ENCODE measurements around the gene GAB2.

Gene GAB2

GRCh38 chr11:78332174-78332866, 85.3 kb downstream of the GAB2 start:
- peaks cover 83% of the 10 kb centered on the region for H3K4me1 Mint-ChIP-seq (ENCODE audit: low read depth)
- H3K36me3 Mint-ChIP-seq (ENCODE audit: low read depth), result peaks cover 61% of the 10 kb centered on the region
- no peak for DNase-seq (ENCODE audit: low spot score)
- peak overlapping the region; percentile 61 for H3K4me3 Mint-ChIP-seq
- peaks cover 16% of the 10 kb centered on the region for H3K9me3 Mint-ChIP-seq
- peak overlapping the region; percentile 84 for H3K27ac Mint-ChIP-seq
- no peaks in the 10 kb centered on the region for H3K27me3 Mint-ChIP-seq (ENCODE audit: low read depth)

GRCh38 chr11:78331711-78332110, 85.9 kb downstream of the GAB2 start:
- peaks cover 83% of the 10 kb centered on the region for H3K4me1 Mint-ChIP-seq (ENCODE audit: low read depth)
- no peak for DNase-seq (ENCODE audit: low spot score)
- H3K27ac Mint-ChIP-seq, result peak overlapping the region; percentile 84
- H3K9me3 Mint-ChIP-seq, result peaks cover 16% of the 10 kb centered on the region
- H3K36me3 Mint-ChIP-seq (ENCODE audit: low read depth), result peaks cover 61% of the 10 kb centered on the region
- no peaks in the 10 kb centered on the region for H3K27me3 Mint-ChIP-seq (ENCODE audit: low read depth)
- peak overlapping the region; percentile 61 for H3K4me3 Mint-ChIP-seq

- Mint-ChIP-seq H3K4me3 (peak overlapping the region; percentile 11), H3K9me3 (peaks cover 11% of the 10 kb centered on the region), H3K27ac (peak overlapping the region; percentile 75), H3K27me3 (ENCODE audit: low read depth) (no peaks in the 10 kb centered on the region), H3K36me3 (ENCODE audit: low read depth) (peaks cover 59% of the 10 kb centered on the region), H3K4me1 (ENCODE audit: low read depth) (peaks cover 87% of the 10 kb centered on the region)
- DNase-seq (ENCODE audit: low spot score), result no peak
Observed at GRCh38 chr11:78330361-78330760, 87.3 kb downstream of the GAB2 start.

- peaks cover 4% of the 10 kb centered on the region for H3K9me3 Mint-ChIP-seq
- peaks cover 88% of the 10 kb centered on the region for H3K4me1 Mint-ChIP-seq (ENCODE audit: low read depth)
- no peak for DNase-seq (ENCODE audit: low spot score)
- H3K4me3 Mint-ChIP-seq, result peak overlapping the region; percentile 35
- H3K27me3 Mint-ChIP-seq (ENCODE audit: low read depth), result no peaks in the 10 kb centered on the region
- peaks cover 53% of the 10 kb centered on the region for H3K36me3 Mint-ChIP-seq (ENCODE audit: low read depth)
- H3K27ac Mint-ChIP-seq, result peak overlapping the region; percentile 52
Observed at GRCh38 chr11:78327945-78328344, 89.7 kb downstream of the GAB2 start.

- Mint-ChIP-seq H3K36me3 (ENCODE audit: low read depth) (peaks cover 65% of the 10 kb centered on the region), H3K4me3 (peak overlapping the region; percentile 74), H3K9me3 (peaks cover 11% of the 10 kb centered on the region), H3K27ac (peak overlapping the region; percentile 87), H3K4me1 (ENCODE audit: low read depth) (peaks cover 89% of the 10 kb centered on the region), H3K27me3 (ENCODE audit: low read depth) (no peaks in the 10 kb centered on the region)
- DNase-seq (ENCODE audit: low spot score), result peak; percentile 72
Observed at GRCh38 chr11:78325274-78325781, 92.3 kb downstream of the GAB2 start.

- H3K9me3 Mint-ChIP-seq, result peaks cover 8% of the 10 kb centered on the region
- peak overlapping the region; percentile 2 for H3K4me3 Mint-ChIP-seq
- H3K4me1 Mint-ChIP-seq (ENCODE audit: low read depth), result peaks cover 89% of the 10 kb centered on the region
- H3K27me3 Mint-ChIP-seq (ENCODE audit: low read depth), result no peaks in the 10 kb centered on the region
- peaks cover 56% of the 10 kb centered on the region for H3K36me3 Mint-ChIP-seq (ENCODE audit: low read depth)
- DNase-seq (ENCODE audit: low spot score), result no peak
- H3K27ac Mint-ChIP-seq, result peak overlapping the region; percentile 46
Observed at GRCh38 chr11:78323363-78323762, 94.3 kb downstream of the GAB2 start.

GRCh38 chr11:78319453-78319955, 98.1 kb downstream of the GAB2 start:
- peak overlapping the region; percentile 62 for H3K27ac Mint-ChIP-seq
- H3K36me3 Mint-ChIP-seq (ENCODE audit: low read depth), result peaks cover 60% of the 10 kb centered on the region
- no peak for DNase-seq (ENCODE audit: low spot score)
- peaks cover 87% of the 10 kb centered on the region for H3K4me1 Mint-ChIP-seq (ENCODE audit: low read depth)
- no peaks in the 10 kb centered on the region for H3K27me3 Mint-ChIP-seq (ENCODE audit: low read depth)
- peaks cover 17% of the 10 kb centered on the region for H3K9me3 Mint-ChIP-seq
- H3K4me3 Mint-ChIP-seq, result peak overlapping the region; percentile 28

GRCh38 chr11:78318321-78319114, 99.1 kb downstream of the GAB2 start:
- Mint-ChIP-seq H3K27me3 (ENCODE audit: low read depth) (no peaks in the 10 kb centered on the region), H3K27ac (peak overlapping the region; percentile 81), H3K4me3 (peak overlapping the region; percentile 20), H3K4me1 (ENCODE audit: low read depth) (peaks cover 88% of the 10 kb centered on the region), H3K36me3 (ENCODE audit: low read depth) (peaks cover 68% of the 10 kb centered on the region), H3K9me3 (peaks cover 17% of the 10 kb centered on the region)
- DNase-seq (ENCODE audit: low spot score), result no peak

- Mint-ChIP-seq H3K36me3 (ENCODE audit: low read depth) (peaks cover 56% of the 10 kb centered on the region), H3K27me3 (ENCODE audit: low read depth) (no peaks in the 10 kb centered on the region), H3K4me3 (no peak overlapping the region), H3K4me1 (ENCODE audit: low read depth) (peaks cover 93% of the 10 kb centered on the region), H3K9me3 (peaks cover 10% of the 10 kb centered on the region), H3K27ac (peak overlapping the region; percentile 59)
- no peak for DNase-seq (ENCODE audit: low spot score)
Observed at GRCh38 chr11:78315724-78316123, 101.9 kb downstream of the GAB2 start.

GRCh38 chr11:78314762-78315161, 102.9 kb downstream of the GAB2 start:
- Mint-ChIP-seq H3K27me3 (ENCODE audit: low read depth) (no peaks in the 10 kb centered on the region), H3K9me3 (peaks cover 10% of the 10 kb centered on the region), H3K4me1 (ENCODE audit: low read depth) (peaks cover 88% of the 10 kb centered on the region), H3K27ac (peak overlapping the region; percentile 74), H3K4me3 (no peak overlapping the region), H3K36me3 (ENCODE audit: low read depth) (peaks cover 51% of the 10 kb centered on the region)
- no peak for DNase-seq (ENCODE audit: low spot score)

GRCh38 chr11:78313898-78314297, 103.7 kb downstream of the GAB2 start:
- H3K27me3 Mint-ChIP-seq (ENCODE audit: low read depth), result no peaks in the 10 kb centered on the region
- peak overlapping the region; percentile 29 for H3K27ac Mint-ChIP-seq
- peaks cover 88% of the 10 kb centered on the region for H3K4me1 Mint-ChIP-seq (ENCODE audit: low read depth)
- no peak for DNase-seq (ENCODE audit: low spot score)
- H3K4me3 Mint-ChIP-seq, result no peak overlapping the region
- H3K9me3 Mint-ChIP-seq, result peaks cover 10% of the 10 kb centered on the region
- peaks cover 50% of the 10 kb centered on the region for H3K36me3 Mint-ChIP-seq (ENCODE audit: low read depth)

GRCh38 chr11:78313181-78313795, 104.3 kb downstream of the GAB2 start:
- H3K27me3 Mint-ChIP-seq (ENCODE audit: low read depth), result no peaks in the 10 kb centered on the region
- H3K27ac Mint-ChIP-seq, result peak overlapping the region; percentile 72
- peak overlapping the region; percentile 62 for H3K4me3 Mint-ChIP-seq
- H3K4me1 Mint-ChIP-seq (ENCODE audit: low read depth), result peaks cover 86% of the 10 kb centered on the region
- H3K36me3 Mint-ChIP-seq (ENCODE audit: low read depth), result peaks cover 52% of the 10 kb centered on the region
- DNase-seq (ENCODE audit: low spot score), result no peak
- H3K9me3 Mint-ChIP-seq, result peaks cover 10% of the 10 kb centered on the region

- peaks cover 10% of the 10 kb centered on the region for H3K9me3 Mint-ChIP-seq
- peaks cover 53% of the 10 kb centered on the region for H3K36me3 Mint-ChIP-seq (ENCODE audit: low read depth)
- peak overlapping the region; percentile 75 for H3K27ac Mint-ChIP-seq
- no peak for DNase-seq (ENCODE audit: low spot score)
- peak overlapping the region; percentile 62 for H3K4me3 Mint-ChIP-seq
- peaks cover 86% of the 10 kb centered on the region for H3K4me1 Mint-ChIP-seq (ENCODE audit: low read depth)
- H3K27me3 Mint-ChIP-seq (ENCODE audit: low read depth), result no peaks in the 10 kb centered on the region
Observed at GRCh38 chr11:78312712-78313111, 104.9 kb downstream of the GAB2 start.
